Measurements from ENCODE around the gene TCAIM. TPM values are rescaled to one million over a fixed set of nuclear protein-coding genes. Genes with fewer than 3 reads are reported as not detected.

TCAIM gene
- total RNA-seq, 1 donor from 2014 or later, result 35.9 TPM

DNA sequence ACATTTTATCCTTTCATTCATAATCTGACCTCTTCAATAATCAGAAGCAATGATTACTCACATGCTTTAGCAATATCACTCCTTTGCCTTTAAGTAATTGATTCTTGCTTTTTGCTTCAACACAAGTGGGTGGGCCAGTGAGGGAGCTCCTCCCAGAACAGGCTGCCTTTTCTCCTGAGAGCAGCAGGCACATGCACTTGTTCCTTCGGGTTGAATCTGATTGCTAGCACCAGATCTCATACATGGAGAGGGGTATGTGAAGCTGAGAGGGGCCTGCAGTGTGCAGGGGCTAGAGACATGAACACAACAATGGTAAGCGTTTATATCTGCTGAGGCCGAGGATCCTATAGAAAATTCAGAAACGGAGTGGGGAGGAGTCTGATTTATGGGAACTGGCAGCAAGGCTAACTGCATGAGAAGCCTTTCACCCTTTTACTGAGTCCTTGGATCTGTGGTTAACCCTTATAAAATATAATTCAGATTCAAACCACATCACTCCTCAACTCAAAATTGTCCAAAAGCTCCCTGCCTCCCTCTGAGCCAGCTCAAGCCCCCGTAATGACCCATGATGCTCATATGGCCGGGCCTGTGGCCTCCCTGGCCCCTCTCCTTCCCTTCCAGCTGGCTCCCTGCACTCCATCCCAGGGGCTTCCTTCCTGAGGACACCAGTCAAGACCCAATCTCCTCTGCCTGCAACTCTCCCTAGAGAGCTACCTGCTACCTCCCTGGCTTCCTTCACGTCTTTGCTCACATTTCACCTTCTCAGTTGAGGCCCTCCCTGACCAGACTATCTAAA lies 106.5 kb downstream of the TCAIM start:
- Histone ChIP-seq H3K9me3 (replicated peaks) (peaks cover 14% of the 10 kb centered on the region), H3K27ac (replicated peaks) (no peak overlapping the region), H3K4me1 (peaks cover 20% of the 10 kb centered on the region), H3K27me3 (ENCODE audit: low read depth) (no peaks in the 10 kb centered on the region), H3K4me3 (no peak overlapping the region), H3K36me3 (peaks cover 60% of the 10 kb centered on the region)
- intact Hi-C loops (cut with micrococcal nuclease), result no loop called here
- no peak for DNase-seq
- TF ChIP-seq, protein P1, sequence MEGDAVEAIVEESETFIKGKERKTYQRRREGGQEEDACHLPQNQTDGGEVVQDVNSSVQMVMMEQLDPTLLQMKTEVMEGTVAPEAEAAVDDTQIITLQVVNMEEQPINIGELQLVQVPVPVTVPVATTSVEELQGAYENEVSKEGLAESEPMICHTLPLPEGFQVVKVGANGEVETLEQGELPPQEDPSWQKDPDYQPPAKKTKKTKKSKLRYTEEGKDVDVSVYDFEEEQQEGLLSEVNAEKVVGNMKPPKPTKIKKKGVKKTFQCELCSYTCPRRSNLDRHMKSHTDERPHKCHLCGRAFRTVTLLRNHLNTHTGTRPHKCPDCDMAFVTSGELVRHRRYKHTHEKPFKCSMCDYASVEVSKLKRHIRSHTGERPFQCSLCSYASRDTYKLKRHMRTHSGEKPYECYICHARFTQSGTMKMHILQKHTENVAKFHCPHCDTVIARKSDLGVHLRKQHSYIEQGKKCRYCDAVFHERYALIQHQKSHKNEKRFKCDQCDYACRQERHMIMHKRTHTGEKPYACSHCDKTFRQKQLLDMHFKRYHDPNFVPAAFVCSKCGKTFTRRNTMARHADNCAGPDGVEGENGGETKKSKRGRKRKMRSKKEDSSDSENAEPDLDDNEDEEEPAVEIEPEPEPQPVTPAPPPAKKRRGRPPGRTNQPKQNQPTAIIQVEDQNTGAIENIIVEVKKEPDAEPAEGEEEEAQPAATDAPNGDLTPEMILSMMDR (IDR thresholded peaks at IDR 0.05; ENCODE audit: borderline replicate concordance), result no peak

DNA sequence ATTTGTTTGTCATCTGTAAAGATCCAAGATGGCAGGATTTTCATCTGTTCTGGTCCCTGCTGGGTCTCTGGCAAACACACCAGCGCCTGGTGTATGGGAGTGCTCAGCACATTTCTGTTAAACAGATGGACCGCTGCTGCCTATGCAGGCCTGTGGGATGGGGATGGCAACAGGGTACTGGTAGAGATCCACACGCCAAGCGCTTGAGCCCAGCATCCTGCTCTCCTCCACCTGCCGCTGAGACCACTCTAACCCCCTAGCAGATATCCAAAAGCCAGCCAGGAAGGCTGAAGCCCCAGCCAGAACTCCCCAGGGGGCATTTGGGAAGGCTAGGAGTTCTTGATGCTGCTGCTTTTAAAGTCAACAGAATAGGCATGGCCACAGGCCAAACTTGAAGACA lies 107.2 kb downstream of the TCAIM start:
- Histone ChIP-seq H3K27ac (replicated peaks) (no peak overlapping the region), H3K36me3 (peaks cover 67% of the 10 kb centered on the region), H3K9me3 (replicated peaks) (peaks cover 14% of the 10 kb centered on the region), H3K4me1 (peaks cover 13% of the 10 kb centered on the region), H3K27me3 (ENCODE audit: low read depth) (no peaks in the 10 kb centered on the region), H3K4me3 (no peak overlapping the region)
- TF ChIP-seq, protein P1 (IDR thresholded peaks at IDR 0.05; ENCODE audit: borderline replicate concordance), result no peak
- no peak for DNase-seq
- intact Hi-C loops (cut with micrococcal nuclease), result no loop called here

DNA sequence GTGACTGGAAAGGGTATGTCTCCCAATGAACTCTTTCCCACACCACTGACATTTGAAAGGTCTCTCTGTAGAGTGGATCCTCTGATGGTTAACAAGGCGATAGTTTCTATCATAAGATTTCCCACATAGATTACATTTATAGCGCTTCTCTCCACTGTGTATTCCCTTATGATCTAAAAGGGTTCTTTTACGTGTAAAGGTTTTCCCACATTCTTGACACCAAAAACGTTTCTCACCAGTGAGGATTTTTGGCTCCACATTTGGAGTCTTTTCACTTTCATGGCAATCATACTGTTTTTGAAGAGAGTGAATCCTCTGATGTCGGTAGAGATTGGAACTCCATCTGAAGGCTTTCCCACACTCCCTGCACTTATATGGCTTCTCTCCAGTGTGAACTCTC lies 108.4 kb downstream of the TCAIM start:
- Histone ChIP-seq H3K36me3 (peaks cover 78% of the 10 kb centered on the region), H3K4me3 (no peak overlapping the region), H3K4me1 (peaks cover 5% of the 10 kb centered on the region), H3K27ac (replicated peaks) (no peak overlapping the region), H3K9me3 (replicated peaks) (peaks cover 14% of the 10 kb centered on the region), H3K27me3 (ENCODE audit: low read depth) (no peaks in the 10 kb centered on the region)
- intact Hi-C loops (cut with micrococcal nuclease), result no loop called here
- no peak for DNase-seq
- TF ChIP-seq, protein P1 (IDR thresholded peaks at IDR 0.05; ENCODE audit: borderline replicate concordance), result no peak

DNA sequence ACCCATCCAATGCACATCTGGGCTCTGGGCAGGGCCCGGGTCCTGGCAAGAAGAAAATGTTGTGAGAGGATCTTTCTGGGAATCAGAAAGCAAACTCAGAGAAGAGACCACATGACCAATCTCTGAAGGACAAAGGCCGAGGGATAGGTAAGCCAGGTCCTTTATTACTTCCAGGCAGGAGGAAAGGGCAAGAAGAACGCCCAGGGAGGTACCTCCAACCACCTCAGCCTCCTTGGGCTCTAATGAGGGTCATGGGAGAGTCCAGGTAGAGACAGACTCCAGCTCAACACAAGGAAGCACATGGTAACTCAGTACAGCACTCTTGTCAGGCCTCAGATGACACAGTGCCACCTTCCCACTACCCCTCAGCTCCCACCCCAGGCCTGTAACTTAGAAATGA lies 112.9 kb downstream of the TCAIM start:
- Histone ChIP-seq H3K4me3 (no peak overlapping the region), H3K9me3 (replicated peaks) (peaks cover 14% of the 10 kb centered on the region), H3K4me1 (no peaks in the 10 kb centered on the region), H3K27ac (replicated peaks) (no peak overlapping the region), H3K27me3 (ENCODE audit: low read depth) (no peaks in the 10 kb centered on the region), H3K36me3 (peaks cover 98% of the 10 kb centered on the region)
- intact Hi-C loops (cut with micrococcal nuclease), result no loop called here
- no peak for DNase-seq
- TF ChIP-seq, protein P1 (IDR thresholded peaks at IDR 0.05; ENCODE audit: borderline replicate concordance), result no peak

DNA sequence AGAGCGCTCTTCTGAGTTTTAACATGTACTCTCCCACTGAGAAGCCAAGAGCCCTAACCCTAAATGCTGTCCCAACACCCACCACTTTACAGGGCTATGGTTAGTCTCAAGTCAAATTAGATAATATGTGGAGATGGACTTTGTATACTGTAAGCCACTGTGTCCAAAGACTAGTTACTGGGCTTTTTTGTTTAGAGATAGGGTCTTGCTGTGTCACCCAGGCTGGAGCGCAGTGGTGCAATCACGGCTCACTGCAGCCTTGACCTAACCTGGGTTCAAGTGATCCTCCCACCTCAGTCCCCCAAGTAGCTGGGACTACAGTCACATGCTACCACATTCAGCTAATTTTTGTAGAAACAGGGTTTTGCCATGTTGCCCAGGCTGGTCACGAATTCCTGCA lies 115.7 kb downstream of the TCAIM start:
- intact Hi-C loops (cut with micrococcal nuclease), result no loop called here
- TF ChIP-seq, protein P1 (IDR thresholded peaks at IDR 0.05; ENCODE audit: borderline replicate concordance), result no peak
- Histone ChIP-seq H3K36me3 (peaks cover 97% of the 10 kb centered on the region), H3K27me3 (ENCODE audit: low read depth) (no peaks in the 10 kb centered on the region), H3K27ac (replicated peaks) (no peak overlapping the region), H3K4me3 (no peak overlapping the region), H3K9me3 (replicated peaks) (no peaks in the 10 kb centered on the region), H3K4me1 (no peaks in the 10 kb centered on the region)
- DNase-seq, result no peak

Data from left ventricle myocardium inferior (tissue), 1 donor.